ENCODE results near the gene TOM1L2. TPM values are rescaled to one million over a fixed set of nuclear protein-coding genes. Genes with fewer than 3 reads are reported as not detected.

The TOM1L2 gene
- total RNA-seq, 2 donors from 2014 or later, result 16.3 to 19.8 TPM

GRCh38 chr17:17848311-17849082, 123.7 kb downstream of the TOM1L2 start:
- ATAC-seq (no peak), DNase-seq (ENCODE audit: low spot score in 2 of 2) (no peak)
- Mint-ChIP-seq H3K9me3 (no peaks in the 10 kb centered on the region), H3K27ac (peak overlapping the region; percentile 83 to 96), H3K36me3 (peaks cover 10 to 18% of the 10 kb centered on the region in 2 donors)

DNA sequence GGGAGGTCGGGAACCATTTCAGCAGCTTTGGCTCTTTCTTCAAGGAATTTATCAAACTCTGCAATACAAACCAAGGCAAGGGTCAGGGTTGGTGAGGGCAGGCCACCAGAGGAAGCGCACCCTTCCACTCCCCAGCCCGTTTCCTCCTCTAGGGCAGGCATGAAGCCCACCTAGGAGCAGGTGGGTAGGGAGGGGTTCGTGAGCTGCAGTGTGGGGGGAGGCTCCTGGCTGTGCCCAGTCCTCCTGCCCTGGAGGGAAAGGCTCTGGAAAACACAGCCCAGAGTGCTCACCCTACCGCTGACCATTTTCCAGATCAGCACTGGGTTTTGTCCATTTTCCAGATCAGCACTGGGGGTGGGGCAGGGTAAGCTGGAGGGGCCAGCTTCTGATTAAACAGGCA, 124.5 kb downstream of the TOM1L2 start:
- H3K27ac Mint-ChIP-seq, result peak overlapping the region in 1 of 2 donors; percentile 83
- ATAC-seq (no peak), DNase-seq (ENCODE audit: low spot score in 2 of 2) (no peak)
- H3K36me3 Mint-ChIP-seq, result peaks cover 8 to 17% of the 10 kb centered on the region in 2 donors
- H3K9me3 Mint-ChIP-seq, result no peaks in the 10 kb centered on the region

DNA sequence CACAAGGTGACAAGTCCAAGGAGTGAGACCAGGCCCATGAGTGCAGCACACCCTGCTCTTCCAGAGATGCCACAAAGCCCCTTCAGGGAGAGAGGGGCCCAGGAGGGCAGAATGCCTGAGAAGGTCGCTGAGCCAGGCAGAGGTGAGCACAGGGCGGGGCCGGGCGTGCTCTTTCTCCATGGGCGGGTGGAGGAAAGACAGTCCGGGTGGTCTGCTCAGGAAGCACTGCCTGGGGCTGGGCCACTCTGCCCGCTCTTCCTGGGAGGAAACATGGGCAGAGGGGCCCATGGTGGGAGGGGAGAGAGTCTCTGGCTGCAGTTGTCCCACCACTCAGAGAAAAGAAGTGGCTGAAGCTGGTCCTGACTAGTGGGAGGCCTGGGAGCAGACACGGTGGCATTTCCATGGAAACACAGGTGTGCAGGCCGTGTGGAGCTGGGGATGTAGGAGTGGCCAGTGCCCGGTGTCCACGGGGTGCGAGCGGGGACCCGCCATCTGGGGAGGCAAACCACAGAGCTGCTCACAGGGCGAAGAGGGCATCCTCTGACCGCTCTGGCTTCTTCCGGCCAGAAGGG, 125.0 kb downstream of the TOM1L2 start:
- ATAC-seq (no peak), DNase-seq (ENCODE audit: low spot score in 2 of 2) (no peak)
- Mint-ChIP-seq H3K27ac (peak overlapping the region; percentile 29 to 83), H3K9me3 (no peaks in the 10 kb centered on the region), H3K36me3 (peaks cover 7 to 14% of the 10 kb centered on the region in 2 donors)

DNA sequence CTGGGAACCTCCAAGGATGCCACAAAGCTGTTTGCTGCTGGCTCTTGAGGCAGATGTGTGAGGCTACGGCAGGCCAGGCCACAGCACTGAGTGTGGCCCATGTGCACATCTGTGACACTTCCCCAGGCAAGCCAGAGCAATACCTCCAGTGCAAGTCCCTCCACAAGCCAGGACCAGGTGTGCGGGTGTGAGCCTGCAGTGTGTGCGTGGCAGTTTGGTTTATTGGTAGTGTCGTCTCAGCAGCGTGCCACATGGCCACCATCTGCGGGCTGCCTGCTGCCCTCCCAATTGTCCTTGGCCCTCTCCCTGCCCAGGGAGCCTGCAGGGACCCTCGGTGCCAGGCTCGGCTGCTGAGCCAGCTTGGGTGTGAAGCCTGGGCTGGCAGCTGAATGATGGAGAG, 125.6 kb downstream of the TOM1L2 start:
- peaks cover 1 to 9% of the 10 kb centered on the region in 2 donors for H3K36me3 Mint-ChIP-seq
- no peaks in the 10 kb centered on the region for H3K9me3 Mint-ChIP-seq
- peak overlapping the region; percentile 61 to 83 for H3K27ac Mint-ChIP-seq
- no peak for ATAC-seq
- DNase-seq (ENCODE audit: low spot score in 2 of 2), result no peak

GRCh38 chr17:17846003-17846402, 126.2 kb downstream of the TOM1L2 start:
- H3K27ac Mint-ChIP-seq, result peak overlapping the region; percentile 61 to 83
- DNase-seq (ENCODE audit: low spot score in 2 of 2) (no peak), ATAC-seq (no peak)
- peaks cover 0 to 7% of the 10 kb centered on the region in 2 donors for H3K36me3 Mint-ChIP-seq
- H3K9me3 Mint-ChIP-seq, result no peaks in the 10 kb centered on the region

- H3K27ac Mint-ChIP-seq, result no peak overlapping the region
- H3K9me3 Mint-ChIP-seq, result no peaks in the 10 kb centered on the region
- no peak for ATAC-seq
- DNase-seq (ENCODE audit: low spot score in 2 of 2), result no peak
- peaks cover 0 to 3% of the 10 kb centered on the region in 2 donors for H3K36me3 Mint-ChIP-seq
Measured at GRCh38 chr17:17845046-17845775, 127.0 kb downstream of the TOM1L2 start.

- Mint-ChIP-seq H3K27ac (no peak overlapping the region), H3K9me3 (no peaks in the 10 kb centered on the region), H3K36me3 (no peaks in the 10 kb centered on the region)
- DNase-seq (ENCODE audit: low spot score in 2 of 2) (no peak), ATAC-seq (no peak)
Measured at GRCh38 chr17:17844500-17844899, 127.7 kb downstream of the TOM1L2 start.

DNA sequence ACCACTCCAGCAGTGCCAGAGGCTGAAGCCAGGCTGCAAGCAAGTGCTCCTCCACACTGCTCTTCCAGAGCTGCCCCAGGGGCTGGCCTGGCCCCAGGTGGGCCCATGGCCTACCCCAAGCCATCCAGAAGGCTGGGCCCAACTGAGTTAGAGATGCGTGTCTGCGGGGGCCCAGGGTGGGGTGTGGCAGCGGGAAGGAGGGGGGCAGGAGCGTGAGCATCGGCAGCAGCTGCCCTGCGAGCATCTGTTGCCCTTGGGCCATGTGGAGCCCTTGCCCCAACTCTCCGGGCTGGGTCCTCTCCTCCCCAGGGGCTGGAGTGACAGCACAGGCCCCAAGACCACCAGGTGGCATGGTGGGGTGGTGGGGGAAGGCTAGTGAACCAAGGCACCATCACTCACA, 128.1 kb downstream of the TOM1L2 start:
- DNase-seq (ENCODE audit: low spot score in 2 of 2) (no peak), ATAC-seq (no peak)
- Mint-ChIP-seq H3K27ac (no peak overlapping the region), H3K36me3 (no peaks in the 10 kb centered on the region), H3K9me3 (no peaks in the 10 kb centered on the region)

DNA sequence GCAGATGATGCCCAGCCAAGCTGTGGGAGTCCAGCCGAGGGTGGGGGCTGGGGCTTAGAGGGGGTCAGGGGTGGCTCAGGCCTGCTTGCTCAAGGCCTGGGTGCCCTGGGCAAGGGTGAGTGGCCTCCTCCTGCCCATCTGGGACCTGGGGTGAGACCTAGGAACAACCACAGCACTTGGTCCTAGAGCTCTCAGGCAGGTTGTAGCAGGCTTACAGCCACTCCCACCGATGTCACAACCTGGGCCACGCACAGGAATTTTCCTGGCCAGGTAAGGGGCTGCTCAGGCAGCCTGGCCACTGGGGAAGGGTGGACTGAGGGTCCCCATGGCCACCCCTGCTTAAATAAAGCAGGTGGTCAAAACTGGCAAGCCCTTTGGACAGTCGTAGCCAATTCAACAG, 129.1 kb downstream of the TOM1L2 start:
- H3K36me3 Mint-ChIP-seq, result no peaks in the 10 kb centered on the region
- no peak overlapping the region for H3K27ac Mint-ChIP-seq
- no peaks in the 10 kb centered on the region for H3K9me3 Mint-ChIP-seq
- ATAC-seq, result no peak
- DNase-seq (ENCODE audit: low spot score in 2 of 2), result no peak

- no peak for ATAC-seq
- no peak for DNase-seq (ENCODE audit: low spot score in 2 of 2)
- no peaks in the 10 kb centered on the region for H3K9me3 Mint-ChIP-seq
- no peaks in the 10 kb centered on the region for H3K36me3 Mint-ChIP-seq
- peak overlapping the region in 1 of 2 donors; percentile 26 for H3K27ac Mint-ChIP-seq
Measured at GRCh38 chr17:17842111-17842876, 129.9 kb downstream of the TOM1L2 start.

DNA sequence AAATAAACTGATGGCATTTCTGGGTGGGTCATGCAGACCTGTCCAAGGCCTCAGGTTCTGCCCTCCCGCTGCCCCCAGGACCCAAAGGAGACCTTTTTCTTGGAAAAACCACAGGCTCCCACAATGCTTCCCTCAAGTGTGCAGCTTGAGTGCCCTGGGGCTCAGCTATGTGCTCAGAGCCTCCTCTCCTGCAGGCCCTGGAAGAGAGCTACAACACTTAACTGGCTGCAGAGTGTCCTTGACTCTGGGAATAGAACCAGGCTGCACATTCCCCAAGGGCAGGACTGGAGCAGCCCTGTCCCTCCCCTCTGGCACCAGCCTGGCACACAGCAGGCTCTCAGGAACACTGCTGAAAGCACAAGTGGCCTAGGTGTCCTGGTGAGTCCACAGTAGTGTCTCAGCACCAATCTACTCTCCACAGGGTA, 130.6 kb downstream of the TOM1L2 start:
- DNase-seq (ENCODE audit: low spot score in 2 of 2) (no peak), ATAC-seq (no peak)
- H3K36me3 Mint-ChIP-seq, result no peaks in the 10 kb centered on the region
- H3K27ac Mint-ChIP-seq, result peak overlapping the region in 1 of 2 donors; percentile 26
- no peaks in the 10 kb centered on the region for H3K9me3 Mint-ChIP-seq

GRCh38 chr17:17840751-17841591, 131.2 kb downstream of the TOM1L2 start:
- no peak for ATAC-seq
- Mint-ChIP-seq H3K36me3 (peaks cover 1 to 2% of the 10 kb centered on the region in 2 donors), H3K27ac (peak overlapping the region; percentile 83 to 87), H3K9me3 (peaks cover 0 to under 1% of the 10 kb centered on the region in 2 donors)
- DNase-seq (ENCODE audit: low spot score in 2 of 2), result no peak

GRCh38 chr17:17839791-17840707, 132.2 kb downstream of the TOM1L2 start:
- DNase-seq (ENCODE audit: low spot score in 2 of 2) (peak; percentile 86 to 87), ATAC-seq (peak; percentile 73 to 74)
- H3K36me3 Mint-ChIP-seq, result peaks cover 6 to 7% of the 10 kb centered on the region in 2 donors
- peaks cover 0 to 3% of the 10 kb centered on the region in 2 donors for H3K9me3 Mint-ChIP-seq
- H3K27ac Mint-ChIP-seq, result peak overlapping the region; percentile 83 to 87

DNA sequence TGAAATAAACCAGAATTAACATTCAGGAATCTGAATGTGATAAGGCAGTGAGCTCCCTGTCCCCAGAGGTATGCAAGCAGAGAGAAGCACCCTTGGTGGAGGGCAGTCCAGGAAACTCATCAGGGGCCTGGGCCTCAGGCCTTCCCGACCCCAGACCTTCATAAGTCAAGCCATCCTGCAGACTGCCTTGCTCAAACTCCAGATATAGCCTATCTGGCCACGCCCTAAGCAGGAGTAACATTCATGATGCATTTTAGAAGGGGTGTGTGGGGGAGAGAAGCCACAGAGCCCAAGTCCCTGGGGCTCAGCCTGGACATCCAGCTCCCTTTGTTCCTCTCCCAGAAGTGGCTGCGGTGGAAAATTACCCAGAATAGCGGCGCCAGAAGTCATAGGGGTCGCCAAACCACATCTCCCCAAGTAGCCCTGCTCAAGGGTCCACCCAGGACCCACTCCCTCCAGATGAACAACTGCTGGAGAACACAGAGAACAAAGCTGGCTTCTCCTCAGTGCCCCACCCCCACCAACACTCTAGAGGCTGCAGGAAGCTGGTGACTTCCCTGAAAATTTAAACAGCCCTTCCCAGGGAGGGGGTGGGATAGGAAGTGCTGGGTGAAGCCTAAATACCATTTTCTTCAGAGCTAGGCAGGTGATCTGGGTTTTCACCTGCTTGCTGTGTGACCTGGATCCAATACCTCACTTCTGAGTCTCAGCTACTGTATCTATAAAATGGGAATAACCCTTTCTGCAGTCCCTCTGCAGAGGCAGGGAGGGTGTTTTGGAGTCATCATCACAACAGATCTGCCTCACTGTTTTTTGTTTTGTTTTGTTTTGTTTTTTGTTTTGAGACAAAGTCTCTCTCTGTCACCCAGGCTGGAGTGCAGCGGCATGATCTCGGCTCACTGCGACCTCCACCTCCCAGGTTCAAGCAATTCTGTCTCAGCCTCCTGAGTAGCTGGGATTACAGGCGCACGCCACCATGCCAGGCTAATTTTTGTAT, 133.9 kb downstream of the TOM1L2 start:
- ATAC-seq, result no peak
- Mint-ChIP-seq H3K9me3 (peaks cover 0 to 7% of the 10 kb centered on the region in 2 donors), H3K36me3 (peaks cover 14% of the 10 kb centered on the region in 2 donors), H3K27ac (peak overlapping the region in 1 of 2 donors; percentile 99)
- DNase-seq (ENCODE audit: low spot score in 2 of 2), result no peak
